ENCODE results near the gene EPHA2.
A peak's percentile ranks its signal among the peaks of the same experiment; 100 is the strongest.
"Not testable (repeated sequence)": the region's sequence is repeated elsewhere in the genome, so short reads cannot be mapped to it uniquely, and the experiment has no call there.

The EPHA2 gene

DNA sequence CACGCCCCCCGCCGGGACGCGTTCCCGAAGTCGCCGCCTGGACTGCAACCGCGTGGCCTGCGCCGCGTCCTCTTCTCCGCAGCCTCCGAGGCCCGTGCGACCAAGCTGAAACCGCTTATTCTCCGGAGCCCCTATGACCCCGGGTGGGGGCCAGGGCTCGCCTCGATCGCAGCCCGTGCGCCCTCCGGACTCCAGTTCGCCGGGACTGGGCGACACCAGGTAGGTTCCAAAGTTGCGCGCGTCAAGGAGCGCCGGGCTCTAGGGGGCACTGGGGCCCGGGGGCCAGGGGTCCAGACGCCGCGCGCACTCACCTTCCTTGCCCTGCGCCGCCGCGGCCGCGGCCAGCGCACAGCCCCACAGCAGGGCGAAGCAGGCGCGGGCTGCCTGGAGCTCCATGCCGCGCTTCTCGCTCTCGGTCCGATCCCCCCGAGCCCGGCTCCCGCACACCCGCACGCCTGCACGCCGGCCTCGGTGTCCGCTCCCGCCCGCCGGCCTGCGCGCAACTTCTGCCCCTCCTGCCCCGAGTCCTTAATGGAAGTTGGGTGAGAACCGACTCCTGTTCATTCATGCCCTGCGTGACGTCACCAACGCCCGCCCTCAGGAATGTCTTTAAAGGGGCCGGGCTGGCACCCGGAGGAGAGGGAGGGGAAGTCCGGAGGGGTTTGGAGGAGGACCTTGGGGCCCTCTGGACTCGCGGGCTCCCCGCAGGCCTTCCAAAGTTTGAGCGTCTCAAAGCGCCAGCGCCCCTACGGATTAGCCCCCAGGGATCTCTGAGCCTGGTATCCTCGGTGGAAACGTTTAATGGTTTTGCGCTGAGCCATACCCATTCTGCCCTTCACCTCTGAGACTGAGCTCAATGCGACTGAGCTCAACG lies at the start of gene EPHA2:
EPHA2 (minus strand) TSS at position 533 of the 874 bp plus-strand sequence; CDS start at position 396, 137 bp downstream.
- peak; percentile 82 for DNase-seq (ENCODE audit: low spot score)

DNA sequence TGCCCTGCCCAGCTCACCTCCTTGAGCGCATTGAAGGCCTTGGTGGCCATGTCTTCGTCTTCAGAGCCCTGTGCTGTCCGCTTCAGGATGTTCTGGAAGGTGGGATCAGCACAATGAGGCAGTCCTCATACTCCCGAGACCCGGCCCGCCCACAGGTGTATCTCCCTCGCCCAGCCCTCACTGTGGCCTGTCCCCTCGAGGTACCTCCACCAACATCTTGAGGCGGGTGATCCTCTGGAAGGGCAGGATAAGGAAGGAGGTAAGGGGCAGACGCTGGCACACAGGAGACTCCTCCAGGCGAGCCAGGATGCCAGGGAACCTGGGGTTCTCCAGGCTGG lies 49.4 kb upstream of the EPHA2 start:
- no peak for DNase-seq (ENCODE audit: low spot score)

DNA sequence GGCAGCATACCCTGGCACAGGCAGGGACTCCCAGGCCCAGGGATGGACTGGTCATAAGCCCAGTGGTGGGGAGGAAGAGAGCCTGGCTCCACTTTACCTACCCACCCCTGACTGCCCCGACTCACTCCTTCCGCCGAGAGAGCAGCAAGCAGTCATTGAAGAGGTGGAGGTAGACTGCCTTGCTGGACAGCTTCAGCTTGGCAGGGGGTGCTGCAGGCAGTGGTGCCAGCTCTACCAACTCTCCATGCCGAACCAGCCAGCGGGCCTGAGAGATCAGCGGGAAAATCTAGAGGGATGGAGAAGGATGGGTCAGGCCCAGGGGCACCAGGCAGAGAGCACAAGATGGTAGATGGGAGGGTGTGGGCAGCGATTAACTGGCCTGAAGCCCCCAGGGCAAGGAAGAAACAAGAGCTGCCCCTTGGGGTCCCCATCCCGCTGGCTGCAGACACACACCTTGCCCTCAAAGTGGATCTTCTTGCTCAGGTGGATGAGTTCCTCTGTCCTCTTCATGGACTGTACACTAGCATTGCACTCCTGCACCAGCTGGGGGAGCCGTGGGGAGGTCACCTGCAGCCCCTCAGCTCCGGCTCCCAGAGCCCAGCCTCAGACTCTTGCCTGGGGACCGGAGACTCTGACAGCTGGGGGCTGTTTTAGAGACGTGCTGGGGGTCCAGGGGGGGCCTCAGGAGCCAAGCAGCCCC lies 48.9 kb upstream of the EPHA2 start:
- no peak for DNase-seq (ENCODE audit: low spot score)

DNA sequence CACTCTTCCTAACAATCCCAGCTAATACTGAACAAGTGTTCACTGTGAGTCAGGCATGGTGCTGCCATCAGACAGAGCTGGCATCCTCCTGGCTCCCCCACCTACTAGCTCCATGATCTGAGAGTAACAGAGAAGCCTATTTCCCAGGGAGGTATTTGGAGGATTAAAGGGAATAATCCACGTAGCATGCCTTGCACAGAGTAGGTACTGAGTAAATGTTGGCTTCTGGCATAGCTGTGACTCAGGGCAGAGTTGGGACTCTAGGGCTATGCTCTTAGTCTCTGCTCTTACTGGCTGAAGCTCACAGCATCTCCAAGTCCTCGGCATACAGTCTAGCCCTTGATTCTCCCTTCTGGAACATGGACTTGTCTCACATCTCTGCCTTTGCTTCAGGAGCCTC lies 48.3 kb upstream of the EPHA2 start:
- no peak for DNase-seq (ENCODE audit: low spot score)

DNA sequence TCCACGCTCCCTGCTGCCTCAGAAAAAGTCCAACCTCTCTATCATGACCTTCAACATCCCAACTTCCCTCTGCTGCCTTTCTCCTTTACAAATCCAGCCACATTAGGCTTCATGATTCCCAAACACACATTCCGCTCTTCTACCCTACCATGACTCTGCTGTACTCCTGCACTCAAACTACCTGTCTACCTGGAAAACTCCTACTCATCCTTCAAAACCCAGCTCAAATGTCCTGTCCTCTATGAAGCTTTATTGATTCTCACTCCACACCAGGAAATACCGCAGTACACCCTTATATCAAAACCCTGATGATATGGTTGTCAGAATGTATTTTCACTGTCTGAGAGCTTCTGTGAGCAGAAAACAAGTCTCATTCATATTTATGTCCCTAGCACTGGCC lies 47.7 kb upstream of the EPHA2 start:
- DNase-seq (ENCODE audit: low spot score), result no peak

DNA sequence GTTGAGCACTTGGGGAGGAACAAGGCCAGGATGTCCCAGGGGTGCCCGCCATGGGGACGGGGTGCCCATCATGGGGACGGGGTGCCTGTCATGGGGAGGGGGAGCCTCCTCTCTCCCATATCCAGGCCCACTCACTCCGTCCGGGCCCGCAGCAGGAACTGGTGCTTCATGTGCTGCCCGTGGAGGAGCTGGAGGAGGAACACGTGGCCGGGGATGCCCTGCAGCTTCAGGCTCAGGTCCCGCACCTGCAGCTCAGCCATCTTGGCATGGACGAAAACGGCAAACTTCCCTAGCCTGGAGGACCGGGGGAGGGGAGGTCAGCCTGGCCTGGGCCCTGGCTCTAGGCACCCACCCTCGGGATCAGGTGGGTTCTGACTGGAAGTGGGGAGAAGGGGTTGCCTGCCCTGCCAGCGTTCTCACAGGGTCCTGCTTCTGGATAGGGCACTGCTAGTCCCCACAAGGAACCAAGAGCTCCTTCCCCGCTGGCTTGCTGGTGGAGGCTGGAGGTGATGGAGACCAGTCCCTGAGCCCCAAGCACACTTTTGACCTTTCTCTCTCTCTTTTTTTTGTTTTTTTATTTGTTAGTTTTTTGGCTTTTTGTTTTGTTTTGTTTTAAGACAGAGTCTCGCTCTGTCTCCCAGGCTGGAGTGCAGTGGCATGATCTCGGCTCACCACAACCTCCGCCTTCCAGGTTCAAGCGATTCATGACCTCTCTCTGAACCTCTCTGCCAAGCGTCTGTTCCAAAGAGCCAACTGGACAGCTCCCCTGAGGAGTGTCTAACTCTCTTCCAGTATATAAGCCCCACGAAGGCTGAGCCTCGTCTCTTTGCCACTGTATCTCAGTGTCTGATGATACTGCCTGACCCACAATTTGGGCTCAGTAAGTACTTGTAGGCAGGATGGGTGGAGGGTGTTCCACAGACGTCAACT lies 46.7 kb upstream of the EPHA2 start:
- no peak for DNase-seq (ENCODE audit: low spot score)

DNA sequence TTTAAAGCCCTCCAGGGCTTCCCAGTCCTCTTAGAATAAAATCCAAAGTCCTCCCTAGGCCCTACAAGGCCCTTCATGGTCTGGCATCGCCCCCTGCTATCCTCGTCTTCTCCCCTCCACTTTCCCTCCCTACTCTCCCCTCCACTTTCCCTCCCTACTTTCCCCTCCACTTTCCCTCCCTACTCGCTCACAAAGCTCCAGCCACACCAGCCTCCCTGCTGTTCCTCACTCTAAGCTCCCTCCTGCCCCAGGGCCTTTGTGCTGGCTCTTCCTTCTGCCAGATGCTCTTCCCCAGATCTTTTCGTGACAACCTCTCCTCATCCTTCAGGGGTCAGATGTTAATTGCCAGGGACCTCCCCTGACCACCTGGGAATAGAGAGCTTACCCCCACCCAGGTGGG lies 43.8 kb upstream of the EPHA2 start:
- no peak for DNase-seq (ENCODE audit: low spot score)

DNA sequence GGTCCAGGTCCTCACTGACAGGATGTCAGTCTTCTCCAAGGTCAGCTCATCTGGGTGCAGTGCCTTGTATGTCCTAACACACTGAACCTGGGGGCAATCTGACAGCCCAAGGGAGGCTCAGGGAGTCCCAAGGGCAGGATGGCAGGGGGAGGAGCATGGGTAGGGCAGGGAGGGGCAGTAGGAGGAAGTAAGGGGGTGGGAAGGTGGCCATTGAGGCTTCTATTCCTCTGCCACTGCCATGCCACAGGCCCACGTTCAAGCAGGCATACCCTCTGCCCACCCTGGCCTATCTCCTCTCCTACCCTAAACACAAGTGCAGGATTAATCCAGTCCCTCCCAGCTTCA lies 43.3 kb upstream of the EPHA2 start:
- DNase-seq (ENCODE audit: low spot score), result no peak

DNA sequence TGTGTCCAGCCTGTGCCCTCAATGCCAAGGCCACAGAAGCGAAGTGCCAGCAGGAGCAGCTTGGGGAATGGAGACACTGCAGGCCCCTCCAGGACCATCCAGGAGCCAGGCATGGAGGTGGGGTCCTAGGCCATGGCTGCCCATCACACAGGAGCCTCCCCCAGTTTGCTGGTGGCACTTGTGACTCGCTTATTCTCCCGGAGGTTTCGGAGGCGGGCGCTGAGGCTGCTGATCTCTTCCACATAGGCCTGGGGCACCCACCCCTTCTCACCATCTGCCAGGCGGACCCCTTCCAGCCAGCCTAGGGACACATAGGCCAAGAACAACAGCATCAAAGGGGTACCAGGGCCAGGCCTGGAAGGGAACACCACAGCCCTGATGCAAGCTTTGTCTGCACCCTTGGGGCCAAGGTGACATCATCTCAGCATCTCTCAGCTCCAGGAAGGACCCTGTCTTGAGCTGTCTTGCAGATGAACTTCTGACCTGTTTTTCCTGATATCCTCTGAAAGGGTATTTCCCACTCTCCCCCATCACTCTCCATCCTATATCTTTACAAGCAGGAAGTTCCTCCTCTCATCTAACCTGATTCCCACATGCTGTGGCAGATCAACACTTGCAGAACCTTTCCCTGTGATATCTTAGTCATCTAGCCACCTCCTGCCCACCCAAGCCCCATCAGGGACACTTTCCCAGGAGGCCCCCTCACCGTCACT lies 42.7 kb upstream of the EPHA2 start:
- DNase-seq (ENCODE audit: low spot score), result no peak

DNA sequence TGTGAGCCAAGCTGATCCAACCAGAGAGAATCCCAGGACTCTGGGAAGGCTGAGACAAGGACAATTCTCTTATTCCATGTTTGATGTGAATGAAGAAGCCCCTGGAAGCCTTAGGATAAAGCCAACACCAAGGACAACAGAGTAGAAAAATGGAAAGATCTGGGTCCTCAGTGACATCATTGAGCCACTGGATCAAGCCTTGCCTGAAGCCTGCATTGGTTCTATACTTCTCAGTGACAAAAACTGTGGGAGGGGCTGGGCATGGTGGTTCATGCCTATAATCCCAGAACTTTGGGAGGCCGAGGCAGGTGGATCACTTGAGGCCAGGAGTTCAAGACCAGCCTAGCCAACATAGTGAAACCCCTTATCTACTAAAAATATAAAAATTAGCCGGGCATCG lies 41.0 kb upstream of the EPHA2 start:
- no peak for DNase-seq (ENCODE audit: low spot score)

DNA sequence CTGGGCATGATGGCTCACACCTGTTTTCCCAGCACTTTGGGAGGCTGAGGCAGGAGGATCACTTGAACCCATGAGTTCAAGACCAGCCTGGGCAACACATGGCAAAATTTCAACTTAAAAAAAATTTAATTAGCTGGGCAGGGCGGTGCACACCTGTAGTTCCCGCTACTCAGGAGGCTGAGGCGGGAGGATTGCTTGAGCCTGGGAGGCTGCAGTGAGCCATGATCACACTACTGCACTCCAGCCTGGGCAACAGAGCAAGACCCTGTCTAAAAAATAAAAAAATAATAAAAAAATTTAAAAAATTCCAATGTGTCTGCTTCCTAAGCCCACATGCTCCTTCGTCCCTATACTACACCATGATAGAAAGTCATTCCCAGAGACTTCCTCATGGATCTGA lies 40.3 kb upstream of the EPHA2 start:
- DNase-seq (ENCODE audit: low spot score), result not testable (repeated sequence)

DNA sequence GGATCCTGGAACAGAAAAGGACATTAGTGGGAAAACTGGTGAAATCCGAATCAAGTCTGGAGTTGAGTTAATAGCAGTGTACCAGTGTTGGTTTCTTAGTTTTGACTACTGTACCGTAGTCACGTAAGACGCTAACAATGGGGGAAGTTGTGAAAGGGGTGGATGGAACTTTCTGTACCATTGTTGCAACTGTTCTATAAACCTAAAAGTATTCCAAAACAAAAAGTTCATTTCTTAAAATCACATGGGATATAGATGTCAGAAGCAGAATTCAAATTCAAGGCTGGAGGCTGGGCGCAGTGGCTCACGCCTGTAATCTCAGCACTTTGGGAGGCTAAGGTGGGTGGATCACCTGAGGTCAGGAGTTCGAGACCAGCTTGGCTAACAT lies 39.6 kb upstream of the EPHA2 start:
- no peak for DNase-seq (ENCODE audit: low spot score)

DNA sequence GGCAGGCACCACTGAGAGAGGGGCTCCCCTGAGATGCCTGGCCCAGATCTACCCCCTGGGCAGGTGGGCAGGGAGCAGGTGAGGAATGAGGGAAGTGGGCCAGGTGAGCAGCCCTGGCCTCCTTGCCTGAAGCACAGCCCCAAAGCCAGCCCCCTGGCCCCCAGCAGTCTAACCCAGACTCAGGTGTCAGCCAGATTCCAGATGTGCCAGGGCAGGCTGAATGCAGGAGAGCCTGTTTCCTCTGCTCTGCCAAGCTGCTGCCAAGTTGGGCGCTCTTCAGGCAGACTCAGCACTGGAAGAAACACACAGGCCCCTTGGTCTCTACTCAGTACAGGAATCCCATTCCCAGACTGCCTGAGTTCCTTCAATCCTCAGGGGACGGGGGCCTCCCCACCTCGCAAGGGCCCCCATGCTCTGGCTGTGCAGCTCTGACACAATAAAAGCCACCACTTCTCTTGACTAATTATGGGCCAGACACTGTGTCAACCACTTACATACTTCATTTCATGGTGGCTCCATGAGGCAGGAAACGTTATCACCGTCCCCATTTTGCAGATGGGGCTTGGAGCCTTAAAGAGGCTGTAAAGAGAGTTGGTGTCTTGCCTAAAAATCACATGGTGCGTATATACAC lies 36.2 kb upstream of the EPHA2 start:
- DNase-seq (ENCODE audit: low spot score), result no peak

DNA sequence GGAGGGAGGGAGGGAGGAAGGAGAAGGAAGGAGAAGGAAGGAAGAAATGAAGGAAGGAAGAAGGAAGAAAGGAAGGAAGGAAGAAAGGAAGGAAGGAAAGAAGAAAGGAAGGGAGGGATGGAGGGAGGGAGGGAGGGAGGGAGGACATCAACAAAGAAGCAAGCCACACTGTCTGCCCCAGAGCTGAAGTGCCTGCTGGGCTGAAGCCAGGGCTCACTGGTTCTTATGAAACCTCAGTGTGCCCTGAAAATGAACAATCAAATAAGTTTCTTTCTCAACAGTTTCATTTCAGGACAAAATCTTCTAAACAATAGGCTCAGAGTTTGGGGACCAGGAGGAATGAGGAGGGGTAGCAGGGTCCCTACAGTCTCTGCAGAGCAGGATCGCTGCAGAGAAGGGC lies 35.4 kb upstream of the EPHA2 start:
- DNase-seq (ENCODE audit: low spot score), result no peak

DNA sequence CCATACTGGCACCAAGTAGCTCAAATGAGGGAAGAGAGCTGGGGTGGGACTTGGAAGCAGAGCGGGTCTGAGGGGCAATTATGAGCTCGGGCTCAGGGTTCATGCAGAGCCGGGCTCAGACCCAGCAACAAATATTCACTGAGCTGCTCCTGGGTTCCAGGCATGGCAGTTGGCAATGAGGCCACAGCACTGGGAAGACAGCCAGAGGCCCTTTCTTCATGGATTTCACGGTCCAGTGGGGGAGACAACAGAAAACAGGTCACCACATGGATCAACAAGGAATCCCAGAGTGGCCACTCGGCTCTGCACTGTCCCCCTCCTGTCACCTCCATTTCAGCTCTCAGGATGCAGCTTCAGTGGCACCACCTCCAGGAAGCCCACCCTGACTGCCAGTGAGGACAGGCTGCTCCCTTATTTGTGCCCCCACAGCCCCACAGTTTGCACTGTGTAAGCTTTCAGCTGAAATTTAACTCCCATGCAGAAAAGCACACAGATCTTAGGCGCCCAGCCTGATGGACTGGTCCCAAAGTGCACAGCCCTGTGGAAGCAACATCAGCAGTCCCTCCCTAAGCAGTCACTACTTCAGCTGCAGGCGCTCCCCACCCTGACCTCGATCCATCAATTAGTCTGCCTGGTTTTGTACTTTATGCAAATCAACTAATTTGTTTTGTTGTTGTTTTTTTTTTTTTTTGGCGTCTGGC lies 34.2 kb upstream of the EPHA2 start:
- peak; percentile 79 for DNase-seq (ENCODE audit: low spot score)

DNA sequence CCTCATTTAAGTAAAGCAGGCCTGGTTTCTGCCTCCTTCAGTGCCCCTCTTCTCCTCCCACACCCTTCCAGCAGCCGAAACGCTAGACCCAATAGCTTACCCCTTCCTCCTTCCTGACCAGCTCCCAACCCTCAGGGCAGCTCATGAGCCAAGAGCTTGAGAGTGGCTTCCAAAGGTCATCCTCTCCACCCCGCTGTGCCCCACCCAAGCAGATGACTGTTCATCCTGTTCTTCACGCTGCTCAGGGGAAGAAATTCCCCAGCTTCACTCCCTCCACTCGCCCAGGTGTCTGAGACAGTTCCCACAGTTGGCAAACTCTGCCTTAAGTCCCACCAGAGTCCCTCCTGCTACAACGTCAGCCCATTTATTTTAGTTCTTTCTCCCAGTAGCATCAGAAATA lies 33.1 kb upstream of the EPHA2 start:
- no peak for DNase-seq (ENCODE audit: low spot score)

DNA sequence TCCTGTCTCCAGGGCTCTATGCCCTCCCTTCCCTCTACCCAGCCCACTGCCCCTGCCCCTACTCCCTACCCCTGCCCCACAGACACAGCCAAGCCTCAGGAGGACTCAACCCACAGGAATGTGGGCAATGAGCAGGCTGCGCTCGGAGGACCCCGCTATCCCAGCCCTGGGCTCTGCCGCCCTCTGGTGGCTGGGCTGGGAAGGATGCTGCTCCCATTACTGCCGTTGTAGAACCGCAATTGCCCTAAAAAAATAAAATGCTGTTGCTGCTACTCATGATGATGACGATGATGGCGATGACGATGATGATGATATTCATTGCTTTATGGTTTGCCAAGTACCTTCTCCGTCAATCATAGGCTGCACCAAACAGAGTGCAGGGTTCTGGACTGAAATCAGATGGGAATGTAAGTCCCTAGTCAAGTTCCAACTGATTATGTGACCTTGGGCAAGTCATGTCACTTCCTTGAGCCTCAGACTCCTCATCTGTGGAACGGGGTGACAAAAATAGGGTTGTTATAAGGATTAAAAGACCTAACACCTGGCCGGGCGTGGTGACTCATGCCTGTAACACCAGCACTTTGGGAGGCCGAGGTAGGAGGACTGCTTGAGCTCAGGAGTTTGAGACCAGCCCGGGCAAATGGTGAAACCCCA lies 32.0 kb upstream of the EPHA2 start:
- peak; percentile 61 for DNase-seq (ENCODE audit: low spot score)

DNA sequence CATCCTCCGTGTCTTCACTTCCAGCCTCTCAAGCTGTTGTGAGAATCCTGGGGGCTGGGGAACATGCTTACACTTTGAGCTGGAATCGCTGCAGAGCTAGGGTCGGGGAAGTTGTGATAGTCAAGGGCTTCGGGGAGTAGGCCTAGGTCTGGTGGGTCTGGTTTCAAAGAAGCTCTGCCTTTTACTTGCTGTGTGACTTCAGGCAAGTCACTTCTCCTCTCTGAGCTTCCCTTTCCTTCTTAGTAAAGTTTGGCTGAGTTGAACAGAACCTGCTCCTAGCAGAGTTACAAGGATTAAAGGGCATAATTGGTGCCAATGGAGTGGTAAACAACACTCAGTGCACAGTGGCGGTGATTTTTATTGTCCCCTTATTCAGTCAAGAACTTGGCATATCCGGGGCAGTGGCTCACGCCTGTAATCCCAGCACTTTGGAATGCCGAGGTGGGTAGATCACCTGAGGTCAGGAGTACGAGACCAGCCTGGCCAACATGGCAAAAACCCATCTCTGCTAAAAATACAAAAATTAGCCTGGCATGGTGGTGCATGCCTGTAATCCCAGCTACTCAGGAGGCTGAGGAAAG lies 30.9 kb upstream of the EPHA2 start:
- no peak for DNase-seq (ENCODE audit: low spot score)

DNA sequence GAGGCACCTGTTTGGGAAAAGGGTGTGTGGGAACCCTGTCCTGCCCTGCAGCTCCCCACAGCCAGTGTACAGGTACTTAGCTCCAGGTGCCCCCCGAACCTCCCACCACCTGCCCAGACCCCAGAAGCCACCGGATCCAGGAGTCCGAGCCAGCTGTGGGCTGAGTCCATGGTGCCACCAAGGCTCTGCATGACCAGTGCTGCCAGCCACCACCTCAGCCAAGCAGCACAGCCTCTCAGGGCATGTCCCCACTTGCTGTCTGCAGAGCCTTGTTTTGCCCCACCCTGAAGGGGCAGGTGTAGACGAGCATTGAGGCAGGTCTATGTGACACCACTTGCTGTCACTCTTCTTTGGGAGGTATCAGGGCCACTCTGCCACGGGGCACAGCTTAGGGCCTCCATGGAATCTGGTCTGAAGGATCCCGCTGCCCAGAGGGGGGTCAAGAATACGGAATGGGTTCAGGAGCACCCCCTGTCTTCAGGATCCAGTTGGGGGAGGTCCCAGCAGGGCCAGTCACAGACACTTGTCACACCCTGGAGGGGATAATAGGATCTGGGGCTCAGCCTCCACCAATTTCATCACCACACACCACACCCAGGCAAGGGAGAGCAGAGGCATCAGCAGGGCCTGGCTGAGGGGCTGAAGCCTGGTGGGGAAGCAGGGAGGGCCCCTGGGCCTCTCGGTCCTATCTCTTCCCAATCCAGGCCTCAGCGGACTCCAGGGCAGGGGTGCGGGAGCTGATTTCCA lies 28.9 kb upstream of the EPHA2 start:
- DNase-seq (ENCODE audit: low spot score), result no peak

Measured in Ammon's horn (tissue), 1 donor.